Bronchial epithelial cell (primary cell): ENCODE data around the gene MFN1. TPM values are rescaled to one million over a fixed set of nuclear protein-coding genes. Genes with fewer than 3 reads are reported as not detected.
A peak's percentile ranks its signal among the peaks of the same experiment; 100 is the strongest.
"Not testable (repeated sequence)": the region's sequence is repeated elsewhere in the genome, so short reads cannot be mapped to it uniquely, and the experiment has no call there.

Source experiments
- DNase-seq: peaks from one replicate; pipeline ENCODE4 v3.0.0-alpha.2; 2010; ENCODE audit warnings: low read depth
- FAIRE-seq: peaks from 2 replicates; lab custom pipeline; 2011; peaks lifted over from hg19 to GRCh38; lab: Jason Lieb, UNC
- H3K27me3 ChIP-seq: 2 replicates; pipeline ENCODE4 v1.5.1; 2011; ENCODE audit warnings: low read length; ENCODE audit not compliant: control insufficient read depth, insufficient read depth
- H3K36me3 ChIP-seq: 2 replicates; pipeline ENCODE4 v1.5.1; 2011; ENCODE audit warnings: low read length; ENCODE audit not compliant: control insufficient read depth, insufficient read depth
- H3K4me3 ChIP-seq: 2 replicates; pipeline ENCODE4 v1.5.1; 2011; ENCODE audit warnings: mild to moderate bottlenecking, low read depth, low read length, control low read depth
- CTCF ChIP-seq: IDR thresholded peaks from 2 replicates; pipeline ENCODE4 v1.5.1; 2011; ENCODE audit warnings: mild to moderate bottlenecking, moderate library complexity, low read length, control low read depth, inconsistent platforms; ENCODE audit not compliant: insufficient read depth, severe bottlenecking
- total RNA-seq: library from RNA; depleted of rRNA; stranded (reverse); fragments of >200 nt; gene quantifications from 2 replicates; pipeline ENCODE4 v1.2.1, GENCODE V29; 2014

MFN1 gene
- total RNA-seq, 1 donor from 2014 or later, result 47.1 TPM

GRCh38 chr3:179302111-179302510 is 45.4 kb upstream of the MFN1 start:
- DNase-seq (no peak), FAIRE-seq (no peak)
- no peaks in the 10 kb centered on the region for H3K36me3 ChIP-seq
- H3K27me3 ChIP-seq, result no peaks in the 10 kb centered on the region
- H3K4me3 ChIP-seq, result no peak overlapping the region
- TF ChIP-seq CTCF, result no peak

DNA sequence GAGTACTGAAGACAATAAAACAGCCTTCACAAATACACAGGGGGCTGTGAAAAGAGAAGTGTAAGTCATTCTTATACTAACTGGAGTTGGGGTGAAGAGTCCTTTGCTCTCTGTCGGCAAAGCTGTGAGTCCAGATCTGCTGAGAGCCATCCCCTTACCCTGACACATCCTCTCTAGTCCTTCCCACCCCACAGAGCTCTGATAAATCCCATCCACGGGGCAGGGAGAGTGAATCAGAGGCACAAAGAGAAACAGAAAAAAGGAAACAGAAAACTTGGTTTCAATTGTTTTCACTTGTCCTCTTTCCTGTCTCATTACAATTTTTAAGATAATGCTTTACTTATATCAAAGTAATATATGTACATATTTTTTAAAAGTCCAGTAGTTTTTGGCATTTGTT is 42.9 kb upstream of the MFN1 start:
- TF ChIP-seq CTCF, result no peak
- DNase-seq (no peak), FAIRE-seq (no peak)
- no peak overlapping the region for H3K4me3 ChIP-seq
- H3K27me3 ChIP-seq, result no peaks in the 10 kb centered on the region
- H3K36me3 ChIP-seq, result no peaks in the 10 kb centered on the region

- H3K27me3 ChIP-seq, H3K36me3 ChIP-seq, H3K4me3 ChIP-seq, FAIRE-seq, DNase-seq: not testable (repeated sequence)
Measured at GRCh38 chr3:179307362-179307761, 40.1 kb upstream of the MFN1 start.

- Histone ChIP-seq H3K27me3 (no peaks in the 10 kb centered on the region), H3K36me3 (no peaks in the 10 kb centered on the region), H3K4me3 (no peak overlapping the region)
- no peak for TF ChIP-seq CTCF
- FAIRE-seq (no peak), DNase-seq (peak; percentile 14)
Measured at GRCh38 chr3:179308001-179308400, 39.5 kb upstream of the MFN1 start.

DNA sequence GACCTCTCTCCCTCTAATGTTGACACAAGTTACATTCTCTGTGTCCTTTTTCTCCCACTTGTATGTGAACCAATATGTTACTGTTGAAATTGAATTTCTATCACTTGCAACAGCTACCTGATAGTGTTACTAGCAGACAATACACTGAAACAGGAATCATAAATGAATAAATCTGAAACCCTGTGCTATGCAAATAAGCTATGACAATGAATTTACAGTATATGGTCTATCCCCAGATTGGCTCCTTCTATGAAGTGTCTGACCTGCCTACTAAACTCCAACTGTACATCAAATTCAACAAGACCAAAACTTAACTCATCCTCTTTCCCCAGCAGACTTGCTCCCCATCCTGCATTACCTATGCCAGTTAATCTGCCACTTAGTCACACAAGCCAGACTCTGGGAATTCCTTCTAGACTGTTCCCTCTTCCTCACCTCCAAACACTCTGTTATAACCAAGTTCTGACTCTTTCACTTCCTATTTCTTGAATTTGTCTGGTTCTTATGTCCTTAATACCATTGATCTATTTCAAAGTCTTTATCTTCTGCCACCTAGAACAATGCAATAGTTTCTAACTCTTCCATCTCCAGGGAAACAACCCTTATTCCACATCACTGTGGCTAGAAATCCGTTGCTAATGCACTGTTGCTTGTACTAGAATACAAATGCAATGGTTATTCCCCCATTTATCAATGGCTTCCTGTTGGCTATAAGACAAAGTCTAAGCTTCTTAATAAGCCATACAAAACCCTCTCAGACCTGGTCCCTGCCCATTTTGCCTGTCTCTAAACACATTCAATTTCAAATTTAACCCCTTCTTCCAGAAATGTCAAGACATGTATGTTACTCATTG is 38.1 kb upstream of the MFN1 start:
- H3K27me3 ChIP-seq, result no peaks in the 10 kb centered on the region
- no peak overlapping the region for H3K4me3 ChIP-seq
- no peak for TF ChIP-seq CTCF
- H3K36me3 ChIP-seq, result no peaks in the 10 kb centered on the region
- FAIRE-seq (no peak), DNase-seq (no peak)

DNA sequence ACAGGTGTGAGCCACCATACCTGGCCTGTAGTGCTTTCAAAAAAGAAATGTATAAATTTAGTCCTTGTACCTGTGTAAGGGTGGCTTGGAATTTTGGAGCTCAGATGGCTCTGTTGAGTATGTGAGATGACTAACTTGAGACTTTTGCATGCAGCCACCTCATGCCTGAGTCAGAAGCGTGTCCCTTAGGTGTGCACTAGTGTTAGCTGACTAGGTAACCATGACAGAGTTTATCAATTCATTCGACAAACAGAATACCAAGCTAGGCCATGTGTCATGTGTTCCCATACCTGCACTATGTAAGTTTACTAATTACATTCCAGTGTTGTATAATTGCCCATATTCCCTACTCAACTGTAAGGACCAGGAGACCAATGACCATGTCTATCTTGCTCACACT is 28.6 kb upstream of the MFN1 start:
- no peak overlapping the region for H3K4me3 ChIP-seq
- FAIRE-seq, result no peak
- no peak for TF ChIP-seq CTCF
- DNase-seq, result peak; percentile 77
- no peaks in the 10 kb centered on the region for H3K27me3 ChIP-seq
- no peaks in the 10 kb centered on the region for H3K36me3 ChIP-seq
